H9 (cell line): ENCODE results near the gene KIAA2012. TPM values are rescaled to one million over a fixed set of nuclear protein-coding genes. Genes with fewer than 3 reads are reported as not detected.

Source experiments
- DNase-seq: peaks from one replicate; pipeline ENCODE4 v3.0.0-alpha.2; 2017
- H2AFZ ChIP-seq: one replicate; pipeline ENCODE4 v1.6.1; 2013; ENCODE audit warnings: mild to moderate bottlenecking, low read length, control low read depth, moderate library complexity
- H2AK5ac ChIP-seq: 2 replicates; pipeline ENCODE4 v1.6.1; 2013; ENCODE audit warnings: low read length, control low read depth, mixed read lengths; ENCODE audit not compliant: insufficient read length
- H2BK120ac ChIP-seq: one replicate; pipeline ENCODE4 v1.6.1; 2013; ENCODE audit warnings: low read depth, mild to moderate bottlenecking, low read length, control low read depth, inconsistent platforms; ENCODE audit not compliant: poor library complexity, severe bottlenecking
- H2BK12ac ChIP-seq: 2 replicates; pipeline ENCODE4 v1.6.1; 2013; ENCODE audit warnings: low read length, control low read depth, mixed read lengths, low read depth; ENCODE audit not compliant: insufficient read length
- H2BK15ac ChIP-seq: 2 replicates; pipeline ENCODE4 v1.6.1; 2013; ENCODE audit warnings: low read depth, low read length, control low read depth
- H2BK20ac ChIP-seq: one replicate; pipeline ENCODE4 v1.6.1; 2013; ENCODE audit warnings: low read depth, mild to moderate bottlenecking, low read length, control low read depth, inconsistent platforms; ENCODE audit not compliant: poor library complexity, severe bottlenecking
- H2BK5ac ChIP-seq: 2 replicates; pipeline ENCODE4 v1.6.1; 2013; ENCODE audit warnings: low read length, control low read depth, mixed read lengths; ENCODE audit not compliant: insufficient read length
- H3K14ac ChIP-seq: 2 replicates; pipeline ENCODE4 v1.6.1; 2013; ENCODE audit warnings: low read length, control low read depth; ENCODE audit not compliant: insufficient read depth
- H3K18ac ChIP-seq: 2 replicates; pipeline ENCODE4 v1.6.1; 2013; ENCODE audit warnings: low read depth, mild to moderate bottlenecking, mixed read lengths, low read length, control low read depth; ENCODE audit not compliant: insufficient read length
- H3K23ac ChIP-seq: 2 replicates; pipeline ENCODE4 v1.6.1; 2013; ENCODE audit warnings: low read length, control low read depth, mixed read lengths, low read depth; ENCODE audit not compliant: insufficient read length
- H3K23me2 ChIP-seq: 2 replicates; pipeline ENCODE4 v1.6.1; 2013; ENCODE audit warnings: low read depth, mild to moderate bottlenecking, mixed read lengths, low read length, control low read depth; ENCODE audit not compliant: insufficient read length, poor library complexity, severe bottlenecking
- H3K27ac ChIP-seq: 2 replicates; pipeline ENCODE4 v1.5.1; 2013; ENCODE audit warnings: low read length, control low read depth, mixed read lengths, low read depth; ENCODE audit not compliant: insufficient read length
- H3K27me3 ChIP-seq: 2 replicates; pipeline ENCODE4 v1.6.1; 2013; ENCODE audit warnings: low read length, control low read depth, inconsistent platforms; ENCODE audit not compliant: insufficient read depth
- H3K4ac ChIP-seq: 2 replicates; pipeline ENCODE4 v1.6.1; 2013; ENCODE audit warnings: low read depth, mild to moderate bottlenecking, control low read depth, inconsistent platforms, low read length, moderate library complexity
- H3K4me1 ChIP-seq: 2 replicates; pipeline ENCODE4 v1.6.1; 2013; ENCODE audit warnings: low read length, control low read depth, inconsistent platforms; ENCODE audit not compliant: insufficient read depth
- H3K4me2 ChIP-seq: 2 replicates; pipeline ENCODE4 v1.6.1; 2013; ENCODE audit warnings: low read length, control low read depth, mixed read lengths; ENCODE audit not compliant: insufficient read length, insufficient read depth
- H3K56ac ChIP-seq: 2 replicates; pipeline ENCODE4 v1.6.1; 2013; ENCODE audit warnings: low read depth, mild to moderate bottlenecking, mixed read lengths, low read length, control low read depth; ENCODE audit not compliant: insufficient read length
- H3K79me1 ChIP-seq: 2 replicates; pipeline ENCODE4 v1.6.1; 2013; ENCODE audit warnings: low read depth, mild to moderate bottlenecking, moderate library complexity, low read length, control low read depth, inconsistent platforms; ENCODE audit not compliant: insufficient read depth, poor library complexity, severe bottlenecking
- H3K79me2 ChIP-seq: 2 replicates; pipeline ENCODE4 v1.6.1; 2013; ENCODE audit warnings: low read length, control low read depth, inconsistent platforms; ENCODE audit not compliant: insufficient read depth
- H3K9ac ChIP-seq: 2 replicates; pipeline ENCODE4 v1.6.1; 2013; ENCODE audit warnings: low read length, control low read depth, mixed read lengths; ENCODE audit not compliant: insufficient read length; ENCODE audit errors: extremely low read depth
- H3K9me3 ChIP-seq: one replicate; pipeline ENCODE4 v1.6.1; 2013; ENCODE audit warnings: low read depth, low read length, inconsistent platforms; ENCODE audit not compliant: control insufficient read depth
- H3T11ph ChIP-seq: one replicate; pipeline ENCODE4 v1.6.1; 2013; ENCODE audit warnings: mild to moderate bottlenecking, low read length, control low read depth, inconsistent platforms
- H4K20me1 ChIP-seq: one replicate; pipeline ENCODE4 v1.6.1; 2013; ENCODE audit not compliant: control insufficient read depth, insufficient read length, insufficient read depth
- H4K5ac ChIP-seq: 2 replicates; pipeline ENCODE4 v1.6.1; 2013; ENCODE audit warnings: low read depth, mild to moderate bottlenecking, mixed read lengths, low read length, control low read depth; ENCODE audit not compliant: insufficient read length
- H4K8ac ChIP-seq: replicated peaks from 2 replicates; pipeline ENCODE4 v1.6.1; 2013; ENCODE audit warnings: low read length, control low read depth, mixed read lengths, low read depth; ENCODE audit not compliant: insufficient read length
- H4K91ac ChIP-seq: 2 replicates; pipeline ENCODE4 v1.6.1; 2013; ENCODE audit warnings: low read depth, mild to moderate bottlenecking, moderate library complexity, mixed read lengths, low read length, control low read depth; ENCODE audit not compliant: insufficient read length
- H3K27ac Mint-ChIP-seq, 3 experiments: 2 replicates in 2 of 3; 3 replicates in 1 of 3; pipeline ENCODE4 v1.8.0; 2020 to 2021; ENCODE audit warnings: mixed read lengths in 3 of 3, mild to moderate bottlenecking in 1 of 3, moderate library complexity in 1 of 3
- H3K27me3 Mint-ChIP-seq: 2 replicates; pipeline ENCODE4 v1.8.0; 2021; ENCODE audit warnings: low read depth, mild to moderate bottlenecking, moderate library complexity, mixed read lengths
- H3K36me3 Mint-ChIP-seq, 3 experiments: 2 replicates in 2 of 3; 3 replicates in 1 of 3; pipeline ENCODE4 v1.8.0; 2020 to 2021; ENCODE audit warnings: low read depth in 3 of 3, mixed read lengths in 3 of 3; ENCODE audit not compliant: insufficient read depth in 1 of 3
- H3K4me1 Mint-ChIP-seq, 2 experiments: 2 replicates each; pipeline ENCODE4 v1.8.0; 2020; ENCODE audit warnings: mixed read lengths in 2 of 2
- H3K4me3 Mint-ChIP-seq, 2 experiments: 2 replicates in 1 of 2; 3 replicates in 1 of 2; pipeline ENCODE4 v1.8.0; 2020 to 2021; ENCODE audit warnings: mild to moderate bottlenecking in 2 of 2, mixed read lengths in 2 of 2, moderate library complexity in 1 of 2
- H3K9me3 Mint-ChIP-seq, 2 experiments: 2 replicates in 1 of 2; 3 replicates in 1 of 2; pipeline ENCODE4 v1.8.0; 2020; ENCODE audit warnings: mild to moderate bottlenecking in 2 of 2, mixed read lengths in 2 of 2, moderate library complexity in 1 of 2
- CTCF ChIP-seq: fragments of 200-600 bp; sonication (generic); conservative IDR thresholded peaks from 3 replicates; pipeline ENCODE4 v1.8.0; 2021; ENCODE audit warnings: antibody characterized with exemption, mild to moderate bottlenecking
- WGBS: extraction: QIAGEN DNeasy Blood & Tissue Kit; methylation state at CpG from one replicate; pipeline ENCODE4 v1.1.7; 2013; ENCODE audit warnings: missing lambda C conversion rate, low lambda C conversion rate, mixed read lengths; ENCODE audit not compliant: insufficient read length; ENCODE audit errors: extremely low coverage; 5-methylcytosine and 5-hydroxymethylcytosine counted together
- total RNA-seq: library from RNA; stranded (reverse); gene quantifications from 2 replicates; pipeline ENCODE4 v1.2.1, GENCODE V29; 2021

Gene KIAA2012
- total RNA-seq, 1 experiment from 2014 or later = not detected

DNA sequence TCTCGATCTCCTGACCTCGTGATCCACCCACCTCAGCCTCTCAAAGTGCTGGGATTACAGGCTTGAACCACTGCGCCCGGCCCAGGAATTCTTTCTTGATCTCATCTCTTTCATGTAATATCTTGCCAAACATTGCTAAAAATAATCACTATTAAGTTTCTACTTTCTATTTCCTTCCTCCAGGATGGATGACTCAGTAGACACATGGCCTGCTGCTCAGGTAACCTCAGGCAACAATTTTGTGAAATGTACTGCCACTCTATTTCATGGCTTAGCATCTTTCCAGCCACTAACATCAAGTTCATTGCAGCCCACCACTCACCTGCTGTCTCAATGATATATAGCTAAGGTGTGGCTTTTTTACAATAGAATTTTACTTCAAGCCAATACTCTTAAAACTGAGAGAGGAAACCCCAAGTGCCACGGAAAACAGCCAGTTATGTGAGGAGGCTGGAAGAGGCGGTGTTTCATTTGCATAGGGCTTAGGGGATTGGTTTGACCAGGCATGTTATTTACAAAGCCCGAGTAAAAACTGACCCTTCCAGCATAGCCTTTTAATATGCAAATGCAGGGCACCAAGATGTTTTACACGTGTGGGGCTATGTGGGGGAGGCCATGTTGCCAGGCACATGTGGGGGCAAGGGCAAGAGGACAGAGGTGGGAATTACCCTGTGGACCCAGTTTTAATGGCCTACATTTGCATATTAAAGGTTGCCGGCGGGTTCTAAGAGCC, 176.6 kb downstream of the KIAA2012 start:
- TF ChIP-seq CTCF = no peak
- Histone ChIP-seq H3K4me1 (peaks cover 3% of the 10 kb centered on the region; the same call in 1 of the 2 replicates), H3K79me1 (no peaks in the 10 kb centered on the region), H3T11ph (no peak overlapping the region), H3K4me2 (peak overlapping the region; percentile 38), H3K79me2 (no peaks in the 10 kb centered on the region), H3K27me3 (no peaks in the 10 kb centered on the region; the same call in 1 of the 2 replicates), H3K9me3 (no peaks in the 10 kb centered on the region), H3K56ac (no peak overlapping the region), H4K91ac (no peak overlapping the region), H3K4ac (no peak overlapping the region; the same call in 1 of the 2 replicates), H2BK15ac (no peak overlapping the region), H2BK12ac (peak overlapping the region; percentile 63), H2BK5ac (no peak overlapping the region), H2BK20ac (no peak overlapping the region), H4K20me1 (no peaks in the 10 kb centered on the region), H3K9ac (no peak overlapping the region), H4K5ac (peak overlapping the region; percentile 49), H2AK5ac (no peak overlapping the region), H2BK120ac (peak overlapping the region; percentile 80), H4K8ac (no peak overlapping the region), H3K27ac (peak overlapping the region; percentile 94), H3K18ac (peak overlapping the region; percentile 82), H3K14ac (no peak overlapping the region; the same call in 1 of the 2 replicates), H2AFZ (peak overlapping the region; percentile 27), H3K23ac (no peak overlapping the region), H3K23me2 (no peaks in the 10 kb centered on the region)
- Mint-ChIP-seq H3K4me3 (peak overlapping the region; percentile 46 to 64), H3K27me3 (peaks cover 2% of the 10 kb centered on the region), H3K9me3 (no peaks in the 10 kb centered on the region; a peak in 3 of 5 replicates), H3K4me1 (peaks cover 16 to 18% of the 10 kb centered on the region in 2 experiments), H3K36me3 (peaks cover 0 to 5% (median 0%) of the 10 kb centered on the region in 3 experiments; a peak in 2 of 7 replicates), H3K27ac (peak overlapping the region; percentile 82 to 93 (median 88))
- no CpG with 5 or more reads among the region's 10 CpGs for WGBS
- peak; percentile 95 for DNase-seq
